ENCODE measurements around the gene CCNB2.
A peak's percentile ranks its signal among the peaks of the same experiment; 100 is the strongest.
"Not testable (repeated sequence)": the region's sequence is repeated elsewhere in the genome, so short reads cannot be mapped to it uniquely, and the experiment has no call there.

The CCNB2 gene

DNA sequence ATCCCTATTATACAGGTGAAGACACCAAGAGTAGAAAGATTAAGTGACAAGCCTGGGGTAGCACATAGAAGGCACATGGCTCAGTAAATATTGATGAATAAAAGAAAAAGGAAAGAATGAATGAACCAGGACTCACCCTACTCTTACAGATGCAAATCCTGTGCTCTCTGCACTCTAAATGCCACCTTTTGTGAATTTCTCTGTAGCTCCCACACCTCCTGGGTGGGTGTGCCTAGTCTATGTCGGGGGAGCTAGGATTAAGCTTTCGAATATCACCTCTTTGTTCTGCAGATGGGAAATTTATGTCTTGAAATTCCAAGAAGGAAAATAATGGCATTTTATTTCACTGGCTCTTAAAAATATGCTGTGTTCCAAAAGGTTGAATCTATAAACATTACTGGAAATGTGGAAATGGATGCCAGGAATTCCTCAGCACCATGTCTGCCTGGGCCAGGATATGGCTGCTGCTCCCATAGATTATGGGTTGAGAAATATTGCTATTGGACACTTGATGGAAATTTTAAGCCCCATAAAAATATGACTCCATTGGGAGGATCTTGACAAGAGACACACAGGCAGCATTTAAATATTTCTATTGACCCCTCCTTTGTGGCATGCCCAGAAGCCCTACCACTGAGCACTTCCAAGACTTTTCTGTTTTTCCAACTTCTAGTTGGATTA, 43.3 kb downstream of the CCNB2 start:
- Mint-ChIP-seq H3K4me3 (no peak overlapping the region), H3K4me1 (no peaks in the 10 kb centered on the region), H3K27ac (no peak overlapping the region), H3K9me3 (no peaks in the 10 kb centered on the region), H3K27me3 (no peaks in the 10 kb centered on the region), H3K36me3 (ENCODE audit: low read depth) (peaks cover 2% of the 10 kb centered on the region)
- no peak for DNase-seq
- ATAC-seq, result no peak

DNA sequence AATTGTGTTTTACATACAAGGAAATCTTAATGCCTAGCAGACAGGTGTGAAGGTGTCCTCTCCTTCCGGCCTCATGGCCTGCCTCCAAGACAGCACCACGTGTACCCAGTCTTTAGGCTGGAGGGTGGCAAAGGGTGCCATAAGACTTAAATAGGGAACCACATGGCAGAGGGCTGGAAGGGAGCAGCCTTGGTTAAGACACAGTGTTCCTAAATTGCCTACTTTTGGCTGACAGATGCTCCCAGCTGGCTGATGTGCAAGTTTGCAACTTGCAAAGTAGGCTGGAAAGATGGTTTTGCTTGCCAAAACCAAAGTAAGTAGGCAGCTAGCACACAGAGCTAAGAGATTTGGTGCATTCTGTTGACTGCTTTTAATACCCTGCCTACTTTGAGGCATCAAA, 45.2 kb downstream of the CCNB2 start:
- Mint-ChIP-seq H3K4me3 (no peak overlapping the region), H3K9me3 (no peaks in the 10 kb centered on the region), H3K36me3 (ENCODE audit: low read depth) (peaks cover 2% of the 10 kb centered on the region), H3K27ac (no peak overlapping the region), H3K27me3 (no peaks in the 10 kb centered on the region), H3K4me1 (no peaks in the 10 kb centered on the region)
- DNase-seq, result no peak
- no peak for ATAC-seq

DNA sequence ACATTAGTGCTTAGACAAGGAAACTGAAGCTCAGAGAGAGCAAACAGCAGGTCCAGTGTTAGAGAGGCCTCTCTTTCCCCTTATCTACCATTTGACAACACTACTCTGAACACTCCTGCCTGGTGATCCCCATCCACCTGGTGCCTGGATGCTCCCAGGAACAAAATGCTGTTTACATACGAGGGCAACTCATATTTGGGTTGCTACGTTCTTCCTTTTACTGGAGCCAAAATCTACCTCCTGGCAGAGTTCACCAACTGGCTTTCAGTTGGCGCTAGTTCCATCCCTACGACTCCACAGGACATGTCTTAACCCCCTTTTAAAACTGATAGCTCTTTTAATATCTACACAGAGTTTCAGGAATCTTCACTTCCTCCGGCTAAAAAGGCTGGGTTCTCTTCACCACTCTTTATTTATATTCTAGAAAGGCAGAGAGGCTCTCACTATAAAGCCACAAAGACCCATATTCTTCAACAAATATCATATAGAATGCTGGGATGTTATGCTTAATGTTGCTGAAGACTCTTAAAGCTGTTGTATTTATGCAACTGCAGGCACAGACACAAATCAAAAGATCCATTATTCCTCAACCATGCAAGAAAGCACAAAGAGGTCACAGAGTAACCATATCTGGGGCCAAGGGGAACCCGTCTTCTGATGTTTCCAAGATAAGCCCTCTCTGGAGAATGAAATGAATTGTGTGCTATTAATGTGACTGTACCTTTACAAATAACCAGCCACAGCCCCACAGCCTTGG, 47.9 kb downstream of the CCNB2 start:
- H3K9me3 Mint-ChIP-seq, result no peaks in the 10 kb centered on the region
- no peaks in the 10 kb centered on the region for H3K27me3 Mint-ChIP-seq
- no peak overlapping the region for H3K27ac Mint-ChIP-seq
- DNase-seq (no peak), ATAC-seq (no peak)
- no peak overlapping the region for H3K4me3 Mint-ChIP-seq
- H3K36me3 Mint-ChIP-seq (ENCODE audit: low read depth), result peaks cover 4% of the 10 kb centered on the region
- H3K4me1 Mint-ChIP-seq, result no peaks in the 10 kb centered on the region

DNA sequence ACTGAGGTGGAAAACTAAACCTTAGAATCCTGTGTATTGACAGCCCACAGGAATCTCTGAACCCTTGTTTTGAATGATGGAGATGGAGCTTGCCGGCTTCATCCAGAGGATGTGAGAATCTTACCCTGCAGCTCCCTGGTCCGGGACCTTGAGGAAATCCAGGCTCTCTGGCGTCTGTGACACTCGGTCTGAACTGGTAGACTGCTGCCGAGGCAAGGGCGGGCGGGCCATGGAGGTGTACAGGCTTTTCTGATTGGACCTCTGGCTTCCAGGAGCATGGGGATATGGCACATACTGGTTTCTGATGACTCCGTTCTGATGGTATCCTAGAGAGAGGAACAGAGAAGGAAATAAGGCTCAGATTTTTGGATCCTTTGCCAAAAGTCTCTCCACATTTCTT, 48.5 kb downstream of the CCNB2 start:
- no peak for ATAC-seq
- H3K4me1 Mint-ChIP-seq, result no peaks in the 10 kb centered on the region
- no peak overlapping the region for H3K4me3 Mint-ChIP-seq
- H3K36me3 Mint-ChIP-seq (ENCODE audit: low read depth), result peaks cover 4% of the 10 kb centered on the region
- no peaks in the 10 kb centered on the region for H3K9me3 Mint-ChIP-seq
- DNase-seq, result no peak
- H3K27ac Mint-ChIP-seq, result no peak overlapping the region
- H3K27me3 Mint-ChIP-seq, result no peaks in the 10 kb centered on the region

DNA sequence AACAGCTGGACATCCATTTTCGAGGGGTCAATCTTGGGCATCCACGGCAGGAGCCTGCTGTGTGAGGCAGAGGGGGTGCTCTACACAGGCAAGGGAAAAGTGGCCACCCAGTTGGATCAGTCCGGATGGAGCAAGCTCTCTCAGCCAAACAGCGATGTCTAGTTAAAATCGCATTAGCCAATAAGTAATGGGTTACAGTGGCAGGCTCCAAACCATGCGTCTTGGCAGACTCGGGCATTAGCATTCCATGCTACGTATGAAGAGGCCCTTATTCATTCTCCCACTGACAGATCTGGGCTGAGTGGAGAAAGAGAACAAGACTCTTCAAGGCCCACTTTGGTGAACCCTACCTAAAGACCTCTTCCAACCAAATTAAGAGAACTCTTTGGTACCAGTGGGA, 49.3 kb downstream of the CCNB2 start:
- no peak for ATAC-seq
- H3K36me3 Mint-ChIP-seq (ENCODE audit: low read depth), result peaks cover 4% of the 10 kb centered on the region
- H3K27ac Mint-ChIP-seq, result no peak overlapping the region
- H3K9me3 Mint-ChIP-seq, result no peaks in the 10 kb centered on the region
- H3K4me3 Mint-ChIP-seq, result no peak overlapping the region
- H3K4me1 Mint-ChIP-seq, result no peaks in the 10 kb centered on the region
- DNase-seq, result no peak
- no peaks in the 10 kb centered on the region for H3K27me3 Mint-ChIP-seq

DNA sequence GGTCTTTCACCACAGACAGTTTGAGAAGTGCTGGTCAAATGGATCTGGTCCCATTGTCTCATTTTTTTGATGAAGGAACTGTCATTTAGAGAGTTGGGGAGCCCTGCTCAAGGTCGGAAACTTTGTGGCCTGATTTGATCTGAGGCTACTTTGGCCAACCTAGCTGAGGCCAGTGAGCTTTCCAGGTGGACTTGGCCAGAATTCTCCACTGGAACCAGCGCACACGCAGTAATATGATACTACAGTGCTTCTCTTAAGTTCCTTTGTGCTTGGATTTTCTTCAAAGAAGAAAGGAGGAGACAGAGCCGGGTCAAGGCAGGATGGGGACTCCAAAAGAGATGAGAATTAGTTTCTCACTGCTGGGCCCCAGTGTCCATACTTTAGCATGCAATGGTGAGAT, 50.5 kb downstream of the CCNB2 start:
- H3K9me3 Mint-ChIP-seq, result no peaks in the 10 kb centered on the region
- DNase-seq (no peak), ATAC-seq (no peak)
- no peaks in the 10 kb centered on the region for H3K4me1 Mint-ChIP-seq
- no peak overlapping the region for H3K4me3 Mint-ChIP-seq
- H3K36me3 Mint-ChIP-seq (ENCODE audit: low read depth), result peaks cover 4% of the 10 kb centered on the region
- H3K27me3 Mint-ChIP-seq, result no peaks in the 10 kb centered on the region
- no peak overlapping the region for H3K27ac Mint-ChIP-seq

DNA sequence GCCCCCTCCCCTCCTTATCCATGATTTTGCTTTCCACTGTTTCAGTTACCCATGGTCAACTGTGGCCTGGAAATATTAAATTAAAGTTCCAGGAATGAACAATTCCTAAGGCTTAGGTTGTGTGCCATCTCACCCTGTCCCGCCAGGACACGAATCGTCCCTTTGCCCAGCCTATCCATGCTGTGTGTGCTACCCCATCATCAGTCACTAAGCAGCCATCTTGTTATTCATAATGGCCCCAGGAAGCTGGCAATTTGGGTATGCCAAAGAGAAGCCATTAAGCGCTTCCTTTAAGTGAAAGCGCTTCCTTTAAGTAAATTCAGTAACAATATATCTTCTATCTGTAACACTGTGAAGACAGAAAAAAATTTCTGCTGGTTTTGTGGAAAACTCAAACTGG, 52.5 kb downstream of the CCNB2 start:
- DNase-seq (no peak), ATAC-seq (no peak)
- Mint-ChIP-seq H3K36me3 (ENCODE audit: low read depth) (peaks cover 4% of the 10 kb centered on the region), H3K27ac (no peak overlapping the region), H3K9me3 (no peaks in the 10 kb centered on the region), H3K4me1 (no peaks in the 10 kb centered on the region), H3K4me3 (no peak overlapping the region), H3K27me3 (no peaks in the 10 kb centered on the region)

DNA sequence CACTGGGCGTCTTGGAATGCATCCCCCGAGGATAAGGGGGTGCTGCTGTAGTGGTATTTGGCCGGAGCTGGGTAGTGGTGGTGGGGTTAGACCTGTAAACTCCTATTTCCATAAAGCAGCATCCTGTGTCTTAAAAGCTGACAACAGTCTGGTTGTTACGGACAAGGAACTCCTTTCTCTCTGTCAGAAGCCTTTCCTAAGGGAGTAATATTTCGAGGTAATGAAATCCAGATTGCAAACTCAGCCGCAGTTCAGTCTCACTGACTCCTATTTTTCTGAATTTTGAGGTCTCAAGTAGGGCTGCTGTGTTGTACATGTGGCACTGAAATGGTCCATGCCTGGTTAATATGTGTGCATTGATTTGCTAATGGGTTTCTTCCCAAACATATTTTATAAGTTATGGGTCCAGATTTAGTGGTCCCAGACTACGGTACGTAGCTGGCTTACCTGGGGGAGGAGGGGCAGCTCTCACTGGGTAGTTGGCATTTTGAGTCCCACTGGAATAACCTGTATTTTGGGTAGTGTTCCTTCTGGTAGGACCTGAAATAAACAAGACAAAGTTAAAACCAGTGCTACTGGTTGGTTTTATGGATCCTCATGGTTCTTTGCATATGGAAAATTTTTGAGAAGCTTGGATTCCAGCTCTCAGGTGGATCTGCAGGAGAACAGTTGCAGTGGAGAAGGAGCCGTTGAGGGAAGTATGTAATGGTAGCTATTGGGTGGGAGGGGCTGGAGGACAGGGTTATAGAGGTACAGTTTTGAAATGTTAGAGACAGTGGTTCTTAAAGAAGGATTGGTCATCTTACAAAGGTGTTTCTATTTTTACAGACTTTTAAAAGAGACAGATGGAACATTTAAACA, 53.1 kb downstream of the CCNB2 start:
- no peaks in the 10 kb centered on the region for H3K4me1 Mint-ChIP-seq
- H3K27me3 Mint-ChIP-seq, result no peaks in the 10 kb centered on the region
- no peak overlapping the region for H3K4me3 Mint-ChIP-seq
- H3K36me3 Mint-ChIP-seq (ENCODE audit: low read depth), result peaks cover 6% of the 10 kb centered on the region
- no peak for DNase-seq
- no peaks in the 10 kb centered on the region for H3K9me3 Mint-ChIP-seq
- H3K27ac Mint-ChIP-seq, result no peak overlapping the region
- no peak for ATAC-seq

DNA sequence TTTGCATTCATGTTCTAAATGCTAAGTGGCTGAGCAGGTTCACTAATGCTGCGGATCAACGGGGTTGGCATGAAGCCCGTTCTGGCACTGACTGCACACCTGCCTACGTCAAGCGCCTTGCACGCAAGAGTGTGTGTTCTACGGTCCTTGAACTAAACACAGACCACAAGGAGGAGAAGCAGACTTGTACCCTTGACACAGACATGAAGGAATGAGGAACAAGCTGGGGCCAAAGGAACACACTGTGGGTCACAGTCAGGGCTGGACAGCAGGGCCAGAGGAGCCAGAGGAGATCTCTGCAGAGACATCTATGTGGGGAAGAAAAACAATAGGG, 53.7 kb downstream of the CCNB2 start:
- Mint-ChIP-seq H3K27ac (no peak overlapping the region), H3K4me1 (no peaks in the 10 kb centered on the region), H3K9me3 (no peaks in the 10 kb centered on the region), H3K36me3 (ENCODE audit: low read depth) (peaks cover 6% of the 10 kb centered on the region), H3K4me3 (no peak overlapping the region), H3K27me3 (no peaks in the 10 kb centered on the region)
- DNase-seq (no peak), ATAC-seq (no peak)

DNA sequence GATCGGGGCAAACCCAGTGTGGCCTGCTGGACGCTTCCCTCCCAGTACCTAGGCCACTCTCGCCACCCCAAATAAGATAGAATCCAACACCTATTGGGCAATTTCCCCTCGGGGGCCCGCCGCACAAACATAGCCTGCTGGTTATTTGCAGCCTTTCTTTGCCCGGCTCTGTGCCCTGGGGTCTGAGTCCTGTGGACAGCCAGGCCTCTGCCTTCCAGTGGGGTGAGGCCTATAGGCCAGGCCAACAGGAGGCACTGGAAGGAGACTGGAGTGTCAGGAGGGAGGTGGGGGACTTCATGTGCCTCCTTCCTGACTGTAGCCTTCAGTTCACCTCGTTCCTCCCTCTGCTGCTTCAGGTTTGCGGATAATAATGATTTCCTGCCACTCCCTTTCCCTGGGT, 54.3 kb downstream of the CCNB2 start:
- Mint-ChIP-seq H3K36me3 (ENCODE audit: low read depth) (peaks cover 6% of the 10 kb centered on the region), H3K4me3 (no peak overlapping the region), H3K4me1 (no peaks in the 10 kb centered on the region), H3K27ac (no peak overlapping the region), H3K9me3 (no peaks in the 10 kb centered on the region), H3K27me3 (no peaks in the 10 kb centered on the region)
- DNase-seq (no peak), ATAC-seq (no peak)

DNA sequence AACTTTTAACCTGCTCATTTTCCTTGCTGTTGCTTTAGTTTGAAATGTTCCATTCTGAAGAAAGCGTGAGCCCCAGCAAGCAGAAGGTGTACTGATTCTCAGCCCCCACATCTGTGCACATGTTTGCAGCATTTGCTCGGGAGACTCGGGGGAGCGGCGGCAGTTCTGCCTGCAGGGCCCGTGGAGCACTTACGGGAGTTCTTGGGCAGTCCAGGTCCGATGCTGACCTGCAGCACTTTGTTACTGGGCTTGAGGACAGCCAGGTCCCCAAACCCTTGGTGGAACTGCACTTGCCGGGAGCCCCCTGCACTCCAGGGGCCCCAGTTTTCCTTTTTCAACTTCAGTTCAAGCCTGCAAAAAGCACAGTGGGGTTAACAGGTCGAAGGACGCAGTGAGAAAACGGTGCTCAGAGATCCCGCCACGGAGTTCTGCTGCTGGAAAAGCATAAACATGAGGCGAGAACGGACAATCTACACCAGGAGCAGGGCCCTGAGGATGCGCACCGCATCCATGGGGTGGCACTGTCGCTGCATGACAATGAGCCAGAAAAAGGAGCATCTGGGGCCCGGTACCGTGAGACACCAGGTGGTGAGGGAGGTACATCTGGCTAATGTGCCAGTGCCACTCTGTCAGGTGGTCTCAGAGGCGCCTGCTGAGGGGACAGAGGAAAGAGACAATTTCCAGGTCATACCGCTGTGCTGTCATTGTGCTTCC, 56.1 kb downstream of the CCNB2 start:
- ATAC-seq (peak; percentile 46), DNase-seq (peak; percentile 16)
- H3K27me3 Mint-ChIP-seq, result no peaks in the 10 kb centered on the region
- no peaks in the 10 kb centered on the region for H3K4me1 Mint-ChIP-seq
- H3K9me3 Mint-ChIP-seq, result no peaks in the 10 kb centered on the region
- H3K27ac Mint-ChIP-seq, result no peak overlapping the region
- peaks cover 3% of the 10 kb centered on the region for H3K36me3 Mint-ChIP-seq (ENCODE audit: low read depth)
- H3K4me3 Mint-ChIP-seq, result no peak overlapping the region

DNA sequence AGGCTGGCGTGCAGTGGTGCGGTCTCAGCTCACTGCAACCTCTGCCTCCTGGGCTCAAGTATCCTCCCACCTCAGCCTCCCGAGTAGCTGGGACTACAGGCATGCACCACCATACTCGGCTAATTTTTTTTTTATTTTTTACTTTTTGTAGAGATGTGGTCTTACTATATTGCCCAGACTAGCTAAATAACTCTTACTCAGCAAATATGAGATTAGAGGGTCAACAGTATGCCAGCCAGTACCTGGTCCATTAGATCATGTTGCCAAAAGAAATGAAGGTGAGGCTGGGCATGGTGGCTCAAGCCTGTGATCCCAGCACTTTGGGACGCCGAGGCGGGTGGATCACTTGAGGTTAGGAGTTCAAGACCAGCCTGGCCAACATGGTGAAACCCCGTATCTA, 57.1 kb downstream of the CCNB2 start:
- H3K4me3 Mint-ChIP-seq; H3K4me1 Mint-ChIP-seq; H3K36me3 Mint-ChIP-seq (ENCODE audit: low read depth); H3K27me3 Mint-ChIP-seq; H3K27ac Mint-ChIP-seq; ATAC-seq; H3K9me3 Mint-ChIP-seq; DNase-seq: not testable (repeated sequence)

DNA sequence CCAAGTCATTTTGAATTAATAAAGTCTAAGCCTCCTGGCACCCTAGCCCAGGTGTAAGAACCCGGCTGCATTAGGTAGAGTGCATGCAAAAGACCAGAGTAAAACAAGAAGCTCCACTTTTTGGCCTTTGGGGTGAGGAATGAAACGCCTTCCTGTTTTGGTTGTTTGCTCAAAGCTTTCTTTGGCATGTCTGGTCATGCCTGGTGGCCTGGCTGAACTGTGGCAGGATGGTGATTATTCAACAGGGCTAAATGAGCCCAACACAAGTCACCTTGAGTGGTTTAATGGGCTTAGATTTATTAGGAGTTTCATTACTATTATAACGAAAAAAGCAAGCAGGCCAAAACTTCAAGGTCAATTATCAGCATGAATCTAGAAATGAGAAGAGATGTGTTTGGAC, 60.8 kb downstream of the CCNB2 start:
- Mint-ChIP-seq H3K4me3 (no peak overlapping the region), H3K27ac (no peak overlapping the region), H3K36me3 (ENCODE audit: low read depth) (peaks cover 2% of the 10 kb centered on the region), H3K27me3 (no peaks in the 10 kb centered on the region), H3K9me3 (no peaks in the 10 kb centered on the region), H3K4me1 (peaks cover 17% of the 10 kb centered on the region)
- DNase-seq (no peak), ATAC-seq (no peak)

DNA sequence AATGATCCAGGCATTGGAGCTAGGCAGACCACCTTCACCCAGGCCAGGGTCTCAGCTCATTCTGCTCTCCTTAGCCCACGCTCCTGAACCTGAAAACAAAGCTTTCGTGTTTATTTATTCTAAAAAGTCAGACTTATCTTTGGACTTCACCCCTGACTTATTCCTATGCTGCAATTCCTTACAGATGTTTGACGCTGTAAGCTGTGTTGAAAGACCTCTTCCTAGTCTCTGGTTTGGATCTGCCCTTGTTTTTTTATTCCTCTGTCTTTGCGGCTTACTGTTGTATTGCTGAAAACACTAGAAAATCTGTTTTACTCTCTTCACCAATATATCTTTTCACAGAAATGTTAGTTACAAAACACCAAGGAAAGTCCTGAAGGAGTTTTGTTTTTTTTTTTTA, 61.2 kb downstream of the CCNB2 start:
- DNase-seq, result no peak
- peaks cover 17% of the 10 kb centered on the region for H3K4me1 Mint-ChIP-seq
- H3K27ac Mint-ChIP-seq, result no peak overlapping the region
- ATAC-seq, result no peak
- H3K36me3 Mint-ChIP-seq (ENCODE audit: low read depth), result peaks cover 2% of the 10 kb centered on the region
- no peaks in the 10 kb centered on the region for H3K9me3 Mint-ChIP-seq
- H3K27me3 Mint-ChIP-seq, result no peaks in the 10 kb centered on the region
- H3K4me3 Mint-ChIP-seq, result no peak overlapping the region
